GM23248 (cell line): ENCODE data around the gene TCTN3.

Experiments
- EZH2 ChIP-seq: fragments of 200-600 bp; sonication (generic); IDR thresholded peaks from 2 replicates; pipeline ENCODE4 v1.6.1; 2018; ENCODE audit warnings: antibody characterized with exemption, mild to moderate bottlenecking; ENCODE audit not compliant: insufficient read depth, poor library complexity, severe bottlenecking
- EZH2phosphoT487 ChIP-seq: fragments of 200-600 bp; sonication (generic); IDR thresholded peaks from 2 replicates; pipeline ENCODE4 v1.6.1; 2018; ENCODE audit warnings: antibody characterized with exemption, moderate library complexity, mild to moderate bottlenecking, low read depth; ENCODE audit not compliant: insufficient read depth

DNA sequence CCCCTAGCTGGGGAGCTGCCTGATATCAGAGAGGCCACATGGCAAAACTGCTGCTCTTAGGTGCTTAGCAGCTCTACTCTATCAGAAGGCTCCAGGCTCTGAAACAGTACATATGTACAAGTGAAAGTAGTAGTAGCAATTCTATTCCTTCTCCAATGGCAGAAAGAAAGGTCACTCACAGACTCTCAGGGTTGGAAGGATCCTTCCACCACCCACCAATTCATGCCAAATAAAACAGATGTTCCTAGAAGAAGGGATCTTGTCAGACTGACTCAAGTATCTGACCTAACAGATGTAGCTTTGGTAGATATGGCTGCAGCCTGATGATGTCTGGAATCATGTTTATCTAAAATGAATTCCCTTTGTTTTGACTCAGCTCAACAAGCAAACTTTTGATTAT is 29.2 kb downstream of the TCTN3 start:
- TF ChIP-seq EZH2 (no peak), EZH2phosphoT487 (no peak)
